ENCODE results near the gene SMO. TPM values are rescaled to one million over a fixed set of nuclear protein-coding genes. Genes with fewer than 3 reads are reported as not detected.

The SMO gene
- total and polyA plus RNA-seq, 9 of the 15 experiments (the other 6 are each of a cell fraction or from before 2014, with no cell fraction given) = 0.05 to 0.13 (median 0.10) TPM; not detected in 5

DNA sequence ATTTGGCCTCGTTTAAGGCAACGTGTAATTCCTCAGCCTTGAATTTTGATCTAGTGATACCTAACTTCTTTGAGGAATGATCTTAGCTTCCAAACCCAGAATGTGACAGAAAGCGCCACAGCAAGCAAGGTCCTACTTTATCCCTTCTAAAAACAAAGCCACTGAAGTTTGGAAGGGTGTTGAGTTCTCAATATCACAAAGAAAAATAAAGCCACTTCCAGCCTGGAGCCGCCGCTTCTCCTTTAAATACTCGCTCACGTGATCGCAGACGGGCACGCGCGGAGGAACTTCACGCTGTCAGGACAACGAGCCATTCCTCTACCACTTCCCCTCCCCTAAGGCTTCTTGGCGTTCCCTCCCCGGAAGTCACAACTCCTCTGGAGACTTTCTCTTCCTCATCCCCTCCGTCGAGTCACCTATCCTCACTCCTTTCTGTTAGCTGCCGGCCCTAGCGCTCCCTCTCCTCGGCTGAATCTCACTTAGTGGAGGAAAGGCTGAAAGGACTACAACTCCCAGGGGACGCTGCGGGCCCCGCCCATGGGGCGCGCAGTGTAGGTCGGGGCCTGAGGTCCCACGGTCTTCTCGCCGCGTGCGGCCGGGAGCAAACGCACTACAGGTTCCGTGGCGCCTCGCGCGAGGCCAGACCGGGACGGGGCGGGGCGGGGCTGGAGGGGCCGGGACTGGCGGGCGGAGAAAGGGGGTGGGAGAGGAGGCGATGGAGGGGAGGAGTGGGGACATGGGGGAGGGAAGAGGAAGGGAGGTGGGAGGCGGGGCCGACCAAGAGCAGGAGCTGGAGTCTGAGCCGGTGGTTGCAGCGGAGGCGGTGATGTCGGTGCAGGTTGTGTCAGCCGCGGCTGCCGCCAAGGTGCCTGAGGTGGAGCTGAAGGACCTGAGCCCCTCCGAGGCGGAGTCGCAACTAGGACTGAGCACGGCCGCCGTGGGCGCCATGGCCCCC lies 36.1 kb downstream of the SMO start, which contains the start of gene AHCYL2 (continued):
- TF ChIP-seq CBFA2T3 (IDR thresholded peaks at IDR 0.05) (no peak), KDM2B (CRISPR knock-in tag; IDR thresholded peaks at IDR 0.05) (0 out of 2 replicates have a peak, but pooled peaks have one; percentile 68), NCOA1 (IDR thresholded peaks at IDR 0.05; ENCODE audit: low read depth) (no peak), CXXC5 (CRISPR knock-in tag; IDR thresholded peaks at IDR 0.05) (peak; percentile 92), KLF1 (tag; IDR thresholded peaks at IDR 0.05) (0 out of 2 replicates have a peak, but pooled peaks have one; percentile 40), PTTG1 (tag; IDR thresholded peaks at IDR 0.05; ENCODE audit: low read depth) (no peak), ZNF217 (CRISPR knock-in tag; IDR thresholded peaks at IDR 0.05) (no peak), POLR2B (IDR thresholded peaks at IDR 0.05; ENCODE audit: low read depth, partially characterized antibody) (peak; percentile 17), SOX6 (IDR thresholded peaks at IDR 0.05) (peak; percentile 73), FOXJ2 (tag; IDR thresholded peaks at IDR 0.05) (peak; percentile 92; the same call in 1 of the 2 replicates), TBP (optimal IDR thresholded peaks at IDR 0.05; ENCODE audit: low read depth, low read length) (peak; percentile 76), ZNF143 (CRISPR knock-in tag; IDR thresholded peaks at IDR 0.05) (peak; percentile 97), MAFK (IDR thresholded peaks at IDR 0.05; ENCODE audit: low read length) (peak; percentile 43; the same call in 1 of the 2 replicates), MTA3 (IDR thresholded peaks at IDR 0.05; ENCODE audit: borderline replicate concordance) (peak; percentile 25; the same call in 1 of the 2 replicates), STAT5A (IDR thresholded peaks at IDR 0.05; ENCODE audit: borderline replicate concordance, low read length) (peak; percentile 27; the same call in 1 of the 2 replicates), RFX5 (IDR thresholded peaks at IDR 0.05; ENCODE audit: low read depth, low read length) (0 out of 2 replicates have a peak, but pooled peaks have one; percentile 14), GTF2E2 (tag; IDR thresholded peaks at IDR 0.05) (0 out of 2 replicates have a peak, but pooled peaks have one; percentile 25)
- TF ChIP-seq, protein P1, sequence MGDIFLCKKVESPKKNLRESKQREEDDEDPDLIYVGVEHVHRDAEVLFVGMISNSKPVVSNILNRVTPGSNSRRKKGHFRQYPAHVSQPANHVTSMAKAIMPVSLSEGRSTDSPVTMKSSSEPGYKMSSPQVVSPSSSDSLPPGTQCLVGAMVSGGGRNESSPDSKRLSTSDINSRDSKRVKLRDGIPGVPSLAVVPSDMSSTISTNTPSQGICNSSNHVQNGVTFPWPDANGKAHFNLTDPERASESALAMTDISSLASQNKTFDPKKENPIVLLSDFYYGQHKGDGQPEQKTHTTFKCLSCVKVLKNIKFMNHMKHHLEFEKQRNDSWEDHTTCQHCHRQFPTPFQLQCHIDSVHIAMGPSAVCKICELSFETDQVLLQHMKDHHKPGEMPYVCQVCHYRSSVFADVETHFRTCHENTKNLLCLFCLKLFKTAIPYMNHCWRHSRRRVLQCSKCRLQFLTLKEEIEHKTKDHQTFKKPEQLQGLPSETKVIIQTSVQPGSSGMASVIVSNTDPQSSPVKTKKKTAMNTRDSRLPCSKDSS (IDR thresholded peaks at IDR 0.05; ENCODE audit: low read depth, partially characterized antibody) = no peak
- TF ChIP-seq, protein P2, sequence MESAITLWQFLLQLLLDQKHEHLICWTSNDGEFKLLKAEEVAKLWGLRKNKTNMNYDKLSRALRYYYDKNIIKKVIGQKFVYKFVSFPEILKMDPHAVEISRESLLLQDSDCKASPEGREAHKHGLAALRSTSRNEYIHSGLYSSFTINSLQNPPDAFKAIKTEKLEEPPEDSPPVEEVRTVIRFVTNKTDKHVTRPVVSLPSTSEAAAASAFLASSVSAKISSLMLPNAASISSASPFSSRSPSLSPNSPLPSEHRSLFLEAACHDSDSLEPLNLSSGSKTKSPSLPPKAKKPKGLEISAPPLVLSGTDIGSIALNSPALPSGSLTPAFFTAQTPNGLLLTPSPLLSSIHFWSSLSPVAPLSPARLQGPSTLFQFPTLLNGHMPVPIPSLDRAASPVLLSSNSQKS (CRISPR knock-in tag; IDR thresholded peaks at IDR 0.05) = no peak
- TF ChIP-seq, protein P3, sequence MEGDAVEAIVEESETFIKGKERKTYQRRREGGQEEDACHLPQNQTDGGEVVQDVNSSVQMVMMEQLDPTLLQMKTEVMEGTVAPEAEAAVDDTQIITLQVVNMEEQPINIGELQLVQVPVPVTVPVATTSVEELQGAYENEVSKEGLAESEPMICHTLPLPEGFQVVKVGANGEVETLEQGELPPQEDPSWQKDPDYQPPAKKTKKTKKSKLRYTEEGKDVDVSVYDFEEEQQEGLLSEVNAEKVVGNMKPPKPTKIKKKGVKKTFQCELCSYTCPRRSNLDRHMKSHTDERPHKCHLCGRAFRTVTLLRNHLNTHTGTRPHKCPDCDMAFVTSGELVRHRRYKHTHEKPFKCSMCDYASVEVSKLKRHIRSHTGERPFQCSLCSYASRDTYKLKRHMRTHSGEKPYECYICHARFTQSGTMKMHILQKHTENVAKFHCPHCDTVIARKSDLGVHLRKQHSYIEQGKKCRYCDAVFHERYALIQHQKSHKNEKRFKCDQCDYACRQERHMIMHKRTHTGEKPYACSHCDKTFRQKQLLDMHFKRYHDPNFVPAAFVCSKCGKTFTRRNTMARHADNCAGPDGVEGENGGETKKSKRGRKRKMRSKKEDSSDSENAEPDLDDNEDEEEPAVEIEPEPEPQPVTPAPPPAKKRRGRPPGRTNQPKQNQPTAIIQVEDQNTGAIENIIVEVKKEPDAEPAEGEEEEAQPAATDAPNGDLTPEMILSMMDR (IDR thresholded peaks at IDR 0.05 in 2 of 3, conservative IDR thresholded peaks at IDR 0.05 in 1 of 3; ENCODE audit: insufficient read depth in 2 of 3, low read depth in 1 of 3, low read length in 3 of 3) = peak in 1 of 3 experiments; percentile 21; a peak in 1 of 6 replicates
- TF ChIP-seq, protein P4, sequence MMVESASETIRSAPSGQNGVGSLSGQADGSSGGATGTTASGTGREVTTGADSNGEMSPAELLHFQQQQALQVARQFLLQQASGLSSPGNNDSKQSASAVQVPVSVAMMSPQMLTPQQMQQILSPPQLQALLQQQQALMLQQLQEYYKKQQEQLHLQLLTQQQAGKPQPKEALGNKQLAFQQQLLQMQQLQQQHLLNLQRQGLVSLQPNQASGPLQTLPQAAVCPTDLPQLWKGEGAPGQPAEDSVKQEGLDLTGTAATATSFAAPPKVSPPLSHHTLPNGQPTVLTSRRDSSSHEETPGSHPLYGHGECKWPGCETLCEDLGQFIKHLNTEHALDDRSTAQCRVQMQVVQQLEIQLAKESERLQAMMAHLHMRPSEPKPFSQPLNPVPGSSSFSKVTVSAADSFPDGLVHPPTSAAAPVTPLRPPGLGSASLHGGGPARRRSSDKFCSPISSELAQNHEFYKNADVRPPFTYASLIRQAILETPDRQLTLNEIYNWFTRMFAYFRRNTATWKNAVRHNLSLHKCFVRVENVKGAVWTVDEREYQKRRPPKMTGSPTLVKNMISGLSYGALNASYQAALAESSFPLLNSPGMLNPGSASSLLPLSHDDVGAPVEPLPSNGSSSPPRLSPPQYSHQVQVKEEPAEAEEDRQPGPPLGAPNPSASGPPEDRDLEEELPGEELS (CRISPR knock-in tag; IDR thresholded peaks at IDR 0.05; ENCODE audit: borderline replicate concordance) = 0 out of 2 replicates have a peak, but pooled peaks have one; percentile 76

Data from K562 (cell line).